Pancreas (tissue), 10 donors: ENCODE results near the gene E2F1. TPM values are rescaled to one million over a fixed set of nuclear protein-coding genes. Genes with fewer than 3 reads are reported as not detected.
A peak's percentile ranks its signal among the peaks of the same experiment; 100 is the strongest.

Experiments
- ATAC-seq, 4 donors: fragments of 200-7000 bp; cut with Tn5 transposase; one replicate each; pipeline versions ENCODE4 v1.8.0 to v1.9.1; 2020; ENCODE audit warnings: mild to moderate bottlenecking in 4 of 4, moderate library complexity in 4 of 4
- DNase-seq, 6 donors: peaks; one replicate each; pipeline ENCODE4 v3.0.0-alpha.2; 2020
- FAIRE-seq: peaks from 2 replicates; lab custom pipeline; 2012; peaks lifted over from hg19 to GRCh38; lab: Jason Lieb, UNC
- H3K27ac ChIP-seq, 4 donors: fragments of 200-600 bp; sonication (generic); 1 replicate in 3 of 4; 2 replicates in 1 of 4; pipeline versions ENCODE4 v1.5.0 to v1.8.0; 2020
- H3K27me3 ChIP-seq, 4 donors: fragments of 200-600 bp; one replicate each; pipeline ENCODE4 v1.8.0; 2021
- H3K36me3 ChIP-seq, 3 donors: fragments of 200-600 bp; sonication (generic) in 1 of 3; one replicate each; pipeline versions ENCODE4 v1.5.0 to v1.8.0; 2020 to 2021
- H3K4me1 ChIP-seq, 3 donors: fragments of 200-600 bp; one replicate each; pipeline ENCODE4 v1.8.0; 2021
- H3K4me3 ChIP-seq, 4 donors: fragments of 200-600 bp; sonication (generic) in 2 of 4; one replicate each; pipeline versions ENCODE4 v1.5.0 to v1.8.0; 2020 to 2021
- H3K9me3 ChIP-seq, 4 donors: fragments of 200-600 bp; one replicate each; pipeline ENCODE4 v1.8.0; 2021
- CTCF ChIP-seq, 4 donors: fragments of 200-600 bp; sonication (generic) in 3 of 4; IDR thresholded peaks; one replicate each; pipeline versions ENCODE4 v1.5.0 to v1.8.0; 2021; ENCODE audit warnings: antibody characterized with exemption in 4 of 4
- WGBS, 2 donors: extraction: QIAGEN DNeasy Blood & Tissue Kit; methylation state at CpG; one replicate each; pipeline ENCODE4 v1.1.7; 2013; 5-methylcytosine and 5-hydroxymethylcytosine counted together
- intact Hi-C, 3 donors: fragments of 100-400 bp; cut with DNase I; formaldehyde crosslinking; loops; one replicate each; pipeline versions ENCODE4 v1.11.1 to v1.14.2; 2022
- polyA plus RNA-seq, 2 donors: library from polyadenylated mRNA; stranded (reverse); fragments of 200-250 nt; gene quantifications; one replicate each; pipeline ENCODE4 v1.2.3, GENCODE V29; 2013
- total RNA-seq, 6 donors: library from RNA; stranded (reverse); fragmentation: NEBNext Ultra II Directional in 4 of 6; extraction: Animal tissue kit (Norgen Biotek cat#: 25700) in 4 of 6; gene quantifications; one replicate each; pipeline versions ENCODE4 v1.2.1 to v1.2.4, GENCODE V29; 2021 to 2023
- donor health status: healthy with polysubstance abuse.
- donor health status: DM: no; HTN: no; CAD: no; lungs with moderate emphysema.
- donor health status: DM: no; HTN: no; CAD: no.
- donor health status: control.
- donor health status: control.
- donor health status: Bipolar disorder and iron deficiency.
- donor health status: DM: yes; HTN: yes; CAD: no.
- donor health status: DM: no; HTN: no; CAD: no.
- donor health status: DM: no; HTN: no; CAD: no.
- donor health status: DM: yes; HTN: yes; CAD: no.

E2F1 gene
- total and polyA plus RNA-seq, 8 donors = 0.23 to 0.92 (median 0.60) TPM

- no peaks in the 10 kb centered on the region for H3K27me3 ChIP-seq
- peak; percentile 98 to 100 (median 99) for ATAC-seq
- peak; percentile 97 for FAIRE-seq
Measured at GRCh38 chr20:33719989-33720709, 34.0 kb upstream of the E2F1 start, which contains the start of gene PXMP4. Gene PXMP4 (minus strand): TSS chr20:33720310. CDS start chr20:33720207, 103 bp downstream.

DNA sequence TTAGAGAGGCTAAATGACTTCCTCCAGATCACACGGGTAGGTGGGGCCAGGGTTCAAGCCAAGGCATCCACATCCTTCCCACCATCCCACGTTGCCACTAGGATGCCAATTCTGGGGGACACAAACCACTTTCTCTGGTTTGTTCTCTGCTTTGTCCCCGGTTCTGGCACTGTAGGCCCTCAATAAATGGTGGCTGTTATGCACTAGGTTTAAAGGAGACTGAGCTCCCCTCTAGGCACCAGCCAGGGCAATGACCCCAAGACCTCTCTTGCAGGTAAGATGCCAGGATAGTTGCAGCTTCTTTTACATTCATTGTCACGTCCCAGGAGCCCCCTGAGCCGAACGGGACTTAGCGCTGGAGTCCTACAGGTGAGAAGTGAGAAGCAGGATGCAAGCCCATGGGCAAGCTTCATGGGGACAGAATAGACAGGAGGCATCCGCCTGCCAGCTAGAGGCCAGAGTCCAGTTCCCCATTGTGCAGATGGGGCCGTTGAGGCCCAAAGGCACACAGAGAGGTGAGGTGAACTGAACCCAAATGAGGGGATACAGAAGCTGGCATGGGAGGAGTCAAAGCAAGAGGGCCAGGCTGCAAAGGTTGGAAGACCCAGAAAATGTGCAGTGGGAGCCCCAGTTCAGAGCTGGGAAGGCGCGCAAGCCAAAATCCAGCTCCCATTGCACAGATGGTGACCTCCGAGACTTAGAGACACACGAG is 33.2 kb upstream of the E2F1 start:
- intact Hi-C loops = no loop called here
- peak in 1 of 4 donors; percentile 1 for ATAC-seq
- Histone ChIP-seq H3K9me3 (no peaks in the 10 kb centered on the region), H3K36me3 (no peaks in the 10 kb centered on the region), H3K4me1 (peaks cover 0 to 8% (median 5%) of the 10 kb centered on the region in 3 donors), H3K27me3 (no peaks in the 10 kb centered on the region), H3K4me3 (peak overlapping the region; percentile 72 to 95 (median 78)), H3K27ac (peak overlapping the region; percentile 22 to 49 (median 42))
- FAIRE-seq = no peak
- DNase-seq = peak in 1 of 6 donors; percentile 21
- TF ChIP-seq CTCF (IDR thresholded peaks at IDR 0.05) = no peak
- 42 to 51% methylated on average over 13 of the region's 13 CpGs for WGBS, 2 donors

More at GRCh38 chr20:33719989-33720709, 34.0 kb upstream of the E2F1 start, which contains the start of gene PXMP4:
- no peaks in the 10 kb centered on the region for H3K36me3 ChIP-seq
- intact Hi-C loops = no loop called here
- TF ChIP-seq CTCF (IDR thresholded peaks at IDR 0.05) = no peak
- H3K4me3 ChIP-seq = peak within 1 kb of the TSS; percentile 72 to 95 (median 78)
- peak; percentile 84 to 92 (median 90) for DNase-seq
- no peaks in the 10 kb centered on the region for H3K9me3 ChIP-seq
- H3K4me1 ChIP-seq = peaks cover 0 to 8% (median 5%) of the 10 kb centered on the region in 3 donors
- peak within 1 kb of the TSS; percentile 22 to 49 (median 42) for H3K27ac ChIP-seq
- WGBS, 2 donors = 3 to 4% methylated on average over 46 of the region's 46 CpGs

GRCh38 chr20:33716498-33716897 is 30.3 kb upstream of the E2F1 start:
- intact Hi-C loops = no loop called here
- Histone ChIP-seq H3K27me3 (no peaks in the 10 kb centered on the region), H3K4me3 (no peak overlapping the region), H3K9me3 (no peaks in the 10 kb centered on the region), H3K36me3 (peaks cover 0 to 15% (median 4%) of the 10 kb centered on the region in 3 donors), H3K27ac (no peak overlapping the region), H3K4me1 (peaks cover 0 to 8% (median 5%) of the 10 kb centered on the region in 3 donors)
- no peak for DNase-seq
- WGBS, 2 donors = 86 to 91% methylated on average over 2 of the region's 2 CpGs
- TF ChIP-seq CTCF (IDR thresholded peaks at IDR 0.05) = no peak
- no peak for FAIRE-seq
- no peak for ATAC-seq

DNA sequence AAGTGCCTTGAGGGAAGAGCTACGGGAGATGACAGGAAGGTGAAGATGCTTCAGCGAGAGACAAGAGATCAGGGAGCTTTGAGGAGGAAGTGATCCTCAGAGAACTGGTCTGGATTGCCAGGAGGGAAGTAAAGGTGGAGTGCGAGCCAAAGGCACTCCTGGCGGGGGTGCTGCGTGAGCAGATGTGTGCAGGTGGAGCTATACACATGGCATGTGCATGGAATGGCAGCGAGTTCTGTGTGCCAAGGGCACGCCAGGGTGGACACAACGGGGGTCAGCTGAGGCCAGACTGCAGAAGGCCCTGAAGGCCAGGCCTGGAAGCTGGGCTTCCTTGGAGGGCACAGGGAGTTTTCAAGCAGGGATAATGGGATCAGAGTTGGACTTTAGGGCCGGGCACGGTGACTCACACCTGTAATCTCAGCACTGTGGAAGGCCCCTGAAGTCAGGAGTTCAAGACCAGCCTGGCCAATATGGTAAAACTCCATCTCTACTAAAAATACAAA is 27.7 kb upstream of the E2F1 start:
- ATAC-seq (no peak), FAIRE-seq (no peak), DNase-seq (no peak)
- Histone ChIP-seq H3K9me3 (no peaks in the 10 kb centered on the region), H3K27me3 (no peaks in the 10 kb centered on the region), H3K4me1 (peaks cover 0 to under 1% (median under 1%) of the 10 kb centered on the region in 3 donors), H3K27ac (no peak overlapping the region), H3K36me3 (peaks cover 0 to 19% (median 4%) of the 10 kb centered on the region in 3 donors), H3K4me3 (no peak overlapping the region)
- intact Hi-C loops = no loop called here
- 89 to 90% methylated on average over 10 of the region's 10 CpGs for WGBS, 2 donors
- no peak for TF ChIP-seq CTCF (IDR thresholded peaks at IDR 0.05)
